K562 (cell line): ENCODE results near the gene AFDN. TPM values are rescaled to one million over a fixed set of nuclear protein-coding genes. Genes with fewer than 3 reads are reported as not detected.

Source experiments
- BDP1 ChIP-seq: IDR thresholded peaks from 3 replicates; pipeline ENCODE4 v1.6.1; 2011; ENCODE audit not compliant: insufficient read length, insufficient read depth
- HMGXB4 ChIP-seq: sonication (generic); formaldehyde crosslinking; IDR thresholded peaks from 2 replicates; pipeline ENCODE4 v1.8.1; 2023; ENCODE audit warnings: mild to moderate bottlenecking, missing genetic modification reagents
- ILF3 ChIP-seq: fragments of 450-650 bp; IDR thresholded peaks from 2 replicates; pipeline ENCODE4 v1.6.1; 2018; ENCODE audit warnings: antibody characterized with exemption, mild to moderate bottlenecking, moderate library complexity, borderline replicate concordance
- LARP7 ChIP-seq: fragments of 450-650 bp; IDR thresholded peaks from 2 replicates; pipeline ENCODE4 v1.6.1; 2016
- PCBP2 ChIP-seq: fragments of 200-400 bp; formaldehyde crosslinking; IDR thresholded peaks from 2 replicates; pipeline ENCODE4 v1.6.1; 2018; ENCODE audit warnings: low read length, low read depth, mild to moderate bottlenecking, moderate library complexity; ENCODE audit not compliant: poor library complexity, severe bottlenecking
- TSC22D4 ChIP-seq: fragments of 450-650 bp; IDR thresholded peaks from 2 replicates; pipeline ENCODE4 v1.6.1; 2016; ENCODE audit warnings: missing genetic modification characterization, missing biosample characterization, control low read depth
- USF1 ChIP-seq: sonication (generic); formaldehyde crosslinking; IDR thresholded peaks from 2 replicates; pipeline ENCODE4 v1.9.0; 2022; ENCODE audit warnings: mild to moderate bottlenecking, missing genetic modification reagents
- ZBTB11 ChIP-seq, 3 experiments: fragments of 200-800 bp in 1 of 3; fragments of 250-450 bp in 1 of 3; fragments of 450-650 bp in 1 of 3; sonication (Bioruptor Pico) in 1 of 3; sonication (Bioruptor generic) in 1 of 3; formaldehyde crosslinking in 1 of 3; IDR thresholded peaks; 2 replicates each; pipeline versions ENCODE4 v1.6.1 to v1.8.0; 2016 to 2022; ENCODE audit warnings: mild to moderate bottlenecking in 2 of 3, missing genetic modification characterization in 2 of 3, missing compliant biosample characterization in 1 of 3, moderate library complexity in 1 of 3
- ZBTB33 ChIP-seq: sonication (generic); formaldehyde crosslinking; IDR thresholded peaks from 2 replicates; pipeline ENCODE4 v1.8.1; 2023; ENCODE audit warnings: mild to moderate bottlenecking, missing genetic modification reagents
- ZNF263 ChIP-seq: sonication (generic); formaldehyde crosslinking; IDR thresholded peaks from 2 replicates; pipeline ENCODE4 v1.8.0; 2022; ENCODE audit warnings: mild to moderate bottlenecking, missing genetic modification reagents, borderline replicate concordance
- polyA plus RNA-seq, 8 experiments: library from polyadenylated mRNA; depleted of rRNA in 4 of 8; stranded (reverse) in 5 of 8; unstranded in 3 of 8; fragments of >200 nt; fragmentation: Nextera tagmentation in 2 of 8; fragmentation: Illumina TruSeq in 1 of 8; extraction: Ambion mirVana in 2 of 8; extraction: Trizol in 1 of 8; gene quantifications; 2 replicates each; pipeline versions ENCODE4 v1.2.1 to v1.2.3, GENCODE V29; 2011 to 2014; ENCODE audit warnings: inconsistent platforms in 1 of 8, missing spikeins in 1 of 8
- total RNA-seq, 7 experiments: library from RNA; depleted of rRNA in 6 of 7; stranded (reverse); fragments of >200 nt in 6 of 7; fragmentation: Illumina TruSeq in 2 of 7; extraction: Trizol in 2 of 7; gene quantifications; 2 replicates each; pipeline versions ENCODE4 v1.2.1 to v1.2.3, GENCODE V29; 2011 to 2021; ENCODE audit warnings: low replicate concordance in 1 of 7
- TF ChIP-seq, protein P1 (sequence below): fragments of 200-800 bp; sonication (Bioruptor generic); IDR thresholded peaks from 2 replicates; pipeline ENCODE4 v1.6.1; 2017; ENCODE audit warnings: missing genetic modification characterization, missing compliant biosample characterization
- TF ChIP-seq, protein P2 (sequence below): fragments of 450-650 bp; IDR thresholded peaks from 2 replicates; pipeline ENCODE4 v1.6.1; 2016; ENCODE audit warnings: borderline replicate concordance
- TF ChIP-seq, protein P3 (sequence below), 2 experiments: fragments of 450-650 bp; IDR thresholded peaks; 2 replicates each; pipeline ENCODE4 v1.6.1; 2016

The AFDN gene
- total and polyA plus RNA-seq, 9 of the 15 experiments (the other 6 are each of a cell fraction or from before 2014, with no cell fraction given): 7.2 to 129 (median 105) TPM

DNA sequence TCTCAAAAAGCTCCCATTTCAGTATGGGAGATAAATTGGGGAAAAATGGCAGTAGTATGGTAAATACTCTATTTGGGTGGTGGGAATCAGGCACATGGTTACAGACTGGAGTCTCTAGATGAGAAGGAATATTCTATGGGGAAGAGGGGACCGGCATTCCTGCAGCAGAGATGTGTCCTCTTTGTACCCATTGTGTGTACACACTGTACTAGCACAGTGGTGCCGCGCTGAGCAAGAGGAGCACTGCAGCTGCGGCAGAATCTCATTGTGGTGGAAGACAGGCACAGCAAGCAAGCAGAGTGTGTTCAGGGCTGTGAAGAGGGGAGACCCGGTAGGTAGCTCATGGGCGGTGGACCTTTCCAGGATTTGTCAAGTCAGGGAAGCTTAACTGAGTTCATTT lies 13.0 kb downstream of the AFDN start (continued):
- no peak for TF ChIP-seq ZBTB11 (CRISPR knock-in tag; IDR thresholded peaks at IDR 0.05)
- TF ChIP-seq, protein P1, sequence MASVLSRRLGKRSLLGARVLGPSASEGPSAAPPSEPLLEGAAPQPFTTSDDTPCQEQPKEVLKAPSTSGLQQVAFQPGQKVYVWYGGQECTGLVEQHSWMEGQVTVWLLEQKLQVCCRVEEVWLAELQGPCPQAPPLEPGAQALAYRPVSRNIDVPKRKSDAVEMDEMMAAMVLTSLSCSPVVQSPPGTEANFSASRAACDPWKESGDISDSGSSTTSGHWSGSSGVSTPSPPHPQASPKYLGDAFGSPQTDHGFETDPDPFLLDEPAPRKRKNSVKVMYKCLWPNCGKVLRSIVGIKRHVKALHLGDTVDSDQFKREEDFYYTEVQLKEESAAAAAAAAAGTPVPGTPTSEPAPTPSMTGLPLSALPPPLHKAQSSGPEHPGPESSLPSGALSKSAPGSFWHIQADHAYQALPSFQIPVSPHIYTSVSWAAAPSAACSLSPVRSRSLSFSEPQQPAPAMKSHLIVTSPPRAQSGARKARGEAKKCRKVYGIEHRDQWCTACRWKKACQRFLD (CRISPR knock-in tag): peak; percentile 69
- no peak for TF ChIP-seq USF1 (CRISPR knock-in tag)
- TF ChIP-seq, protein P2, sequence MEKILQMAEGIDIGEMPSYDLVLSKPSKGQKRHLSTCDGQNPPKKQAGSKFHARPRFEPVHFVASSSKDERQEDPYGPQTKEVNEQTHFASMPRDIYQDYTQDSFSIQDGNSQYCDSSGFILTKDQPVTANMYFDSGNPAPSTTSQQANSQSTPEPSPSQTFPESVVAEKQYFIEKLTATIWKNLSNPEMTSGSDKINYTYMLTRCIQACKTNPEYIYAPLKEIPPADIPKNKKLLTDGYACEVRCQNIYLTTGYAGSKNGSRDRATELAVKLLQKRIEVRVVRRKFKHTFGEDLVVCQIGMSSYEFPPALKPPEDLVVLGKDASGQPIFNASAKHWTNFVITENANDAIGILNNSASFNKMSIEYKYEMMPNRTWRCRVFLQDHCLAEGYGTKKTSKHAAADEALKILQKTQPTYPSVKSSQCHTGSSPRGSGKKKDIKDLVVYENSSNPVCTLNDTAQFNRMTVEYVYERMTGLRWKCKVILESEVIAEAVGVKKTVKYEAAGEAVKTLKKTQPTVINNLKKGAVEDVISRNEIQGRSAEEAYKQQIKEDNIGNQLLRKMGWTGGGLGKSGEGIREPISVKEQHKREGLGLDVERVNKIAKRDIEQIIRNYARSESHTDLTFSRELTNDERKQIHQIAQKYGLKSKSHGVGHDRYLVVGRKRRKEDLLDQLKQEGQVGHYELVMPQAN: 0 out of 2 replicates have a peak, but pooled peaks have one; percentile 16
- 0 out of 2 replicates have a peak, but pooled peaks have one; percentile 21 for TF ChIP-seq ZBTB33 (CRISPR knock-in tag)
- TF ChIP-seq ZNF263 (CRISPR knock-in tag): peak; percentile 53; the same call in 1 of the 2 replicates
- TF ChIP-seq BDP1: no peak
- TF ChIP-seq LARP7: peak; percentile 11; the same call in 1 of the 2 replicates
- TF ChIP-seq, protein P3, sequence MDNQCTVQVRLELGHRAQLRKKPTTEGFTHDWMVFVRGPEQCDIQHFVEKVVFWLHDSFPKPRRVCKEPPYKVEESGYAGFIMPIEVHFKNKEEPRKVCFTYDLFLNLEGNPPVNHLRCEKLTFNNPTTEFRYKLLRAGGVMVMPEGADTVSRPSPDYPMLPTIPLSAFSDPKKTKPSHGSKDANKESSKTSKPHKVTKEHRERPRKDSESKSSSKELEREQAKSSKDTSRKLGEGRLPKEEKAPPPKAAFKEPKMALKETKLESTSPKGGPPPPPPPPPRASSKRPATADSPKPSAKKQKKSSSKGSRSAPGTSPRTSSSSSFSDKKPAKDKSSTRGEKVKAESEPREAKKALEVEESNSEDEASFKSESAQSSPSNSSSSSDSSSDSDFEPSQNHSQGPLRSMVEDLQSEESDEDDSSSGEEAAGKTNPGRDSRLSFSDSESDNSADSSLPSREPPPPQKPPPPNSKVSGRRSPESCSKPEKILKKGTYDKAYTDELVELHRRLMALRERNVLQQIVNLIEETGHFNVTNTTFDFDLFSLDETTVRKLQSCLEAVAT (IDR thresholded peaks at IDR 0.05): peak in 1 of 2 experiments; percentile 61; a peak in 1 of 4 replicates
- no peak for TF ChIP-seq HMGXB4
- no peak for TF ChIP-seq PCBP2
- TF ChIP-seq TSC22D4: no peak
- no peak for TF ChIP-seq ILF3
